H9 (cell line): Measurements from ENCODE around the gene AP1S3. TPM values are rescaled to one million over a fixed set of nuclear protein-coding genes. Genes with fewer than 3 reads are reported as not detected.

ENCODE experiments used
- DNase-seq: peaks from one replicate; pipeline ENCODE4 v3.0.0-alpha.2; 2017
- H2AFZ ChIP-seq: one replicate; pipeline ENCODE4 v1.6.1; 2013; ENCODE audit warnings: mild to moderate bottlenecking, low read length, control low read depth, moderate library complexity
- H2AK5ac ChIP-seq: 2 replicates; pipeline ENCODE4 v1.6.1; 2013; ENCODE audit warnings: low read length, control low read depth, mixed read lengths; ENCODE audit not compliant: insufficient read length
- H2BK120ac ChIP-seq: one replicate; pipeline ENCODE4 v1.6.1; 2013; ENCODE audit warnings: low read depth, mild to moderate bottlenecking, low read length, control low read depth, inconsistent platforms; ENCODE audit not compliant: poor library complexity, severe bottlenecking
- H2BK12ac ChIP-seq: 2 replicates; pipeline ENCODE4 v1.6.1; 2013; ENCODE audit warnings: low read length, control low read depth, mixed read lengths, low read depth; ENCODE audit not compliant: insufficient read length
- H2BK15ac ChIP-seq: 2 replicates; pipeline ENCODE4 v1.6.1; 2013; ENCODE audit warnings: low read depth, low read length, control low read depth
- H2BK20ac ChIP-seq: one replicate; pipeline ENCODE4 v1.6.1; 2013; ENCODE audit warnings: low read depth, mild to moderate bottlenecking, low read length, control low read depth, inconsistent platforms; ENCODE audit not compliant: poor library complexity, severe bottlenecking
- H2BK5ac ChIP-seq: 2 replicates; pipeline ENCODE4 v1.6.1; 2013; ENCODE audit warnings: low read length, control low read depth, mixed read lengths; ENCODE audit not compliant: insufficient read length
- H3K14ac ChIP-seq: 2 replicates; pipeline ENCODE4 v1.6.1; 2013; ENCODE audit warnings: low read length, control low read depth; ENCODE audit not compliant: insufficient read depth
- H3K18ac ChIP-seq: 2 replicates; pipeline ENCODE4 v1.6.1; 2013; ENCODE audit warnings: low read depth, mild to moderate bottlenecking, mixed read lengths, low read length, control low read depth; ENCODE audit not compliant: insufficient read length
- H3K23ac ChIP-seq: 2 replicates; pipeline ENCODE4 v1.6.1; 2013; ENCODE audit warnings: low read length, control low read depth, mixed read lengths, low read depth; ENCODE audit not compliant: insufficient read length
- H3K23me2 ChIP-seq: 2 replicates; pipeline ENCODE4 v1.6.1; 2013; ENCODE audit warnings: low read depth, mild to moderate bottlenecking, mixed read lengths, low read length, control low read depth; ENCODE audit not compliant: insufficient read length, poor library complexity, severe bottlenecking
- H3K27ac ChIP-seq: 2 replicates; pipeline ENCODE4 v1.5.1; 2013; ENCODE audit warnings: low read length, control low read depth, mixed read lengths, low read depth; ENCODE audit not compliant: insufficient read length
- H3K27me3 ChIP-seq: 2 replicates; pipeline ENCODE4 v1.6.1; 2013; ENCODE audit warnings: low read length, control low read depth, inconsistent platforms; ENCODE audit not compliant: insufficient read depth
- H3K4ac ChIP-seq: 2 replicates; pipeline ENCODE4 v1.6.1; 2013; ENCODE audit warnings: low read depth, mild to moderate bottlenecking, control low read depth, inconsistent platforms, low read length, moderate library complexity
- H3K4me1 ChIP-seq: 2 replicates; pipeline ENCODE4 v1.6.1; 2013; ENCODE audit warnings: low read length, control low read depth, inconsistent platforms; ENCODE audit not compliant: insufficient read depth
- H3K4me2 ChIP-seq: 2 replicates; pipeline ENCODE4 v1.6.1; 2013; ENCODE audit warnings: low read length, control low read depth, mixed read lengths; ENCODE audit not compliant: insufficient read length, insufficient read depth
- H3K56ac ChIP-seq: 2 replicates; pipeline ENCODE4 v1.6.1; 2013; ENCODE audit warnings: low read depth, mild to moderate bottlenecking, mixed read lengths, low read length, control low read depth; ENCODE audit not compliant: insufficient read length
- H3K79me1 ChIP-seq: 2 replicates; pipeline ENCODE4 v1.6.1; 2013; ENCODE audit warnings: low read depth, mild to moderate bottlenecking, moderate library complexity, low read length, control low read depth, inconsistent platforms; ENCODE audit not compliant: insufficient read depth, poor library complexity, severe bottlenecking
- H3K79me2 ChIP-seq: 2 replicates; pipeline ENCODE4 v1.6.1; 2013; ENCODE audit warnings: low read length, control low read depth, inconsistent platforms; ENCODE audit not compliant: insufficient read depth
- H3K9ac ChIP-seq: 2 replicates; pipeline ENCODE4 v1.6.1; 2013; ENCODE audit warnings: low read length, control low read depth, mixed read lengths; ENCODE audit not compliant: insufficient read length; ENCODE audit errors: extremely low read depth
- H3K9me3 ChIP-seq: one replicate; pipeline ENCODE4 v1.6.1; 2013; ENCODE audit warnings: low read depth, low read length, inconsistent platforms; ENCODE audit not compliant: control insufficient read depth
- H3T11ph ChIP-seq: one replicate; pipeline ENCODE4 v1.6.1; 2013; ENCODE audit warnings: mild to moderate bottlenecking, low read length, control low read depth, inconsistent platforms
- H4K20me1 ChIP-seq: one replicate; pipeline ENCODE4 v1.6.1; 2013; ENCODE audit not compliant: control insufficient read depth, insufficient read length, insufficient read depth
- H4K5ac ChIP-seq: 2 replicates; pipeline ENCODE4 v1.6.1; 2013; ENCODE audit warnings: low read depth, mild to moderate bottlenecking, mixed read lengths, low read length, control low read depth; ENCODE audit not compliant: insufficient read length
- H4K8ac ChIP-seq: replicated peaks from 2 replicates; pipeline ENCODE4 v1.6.1; 2013; ENCODE audit warnings: low read length, control low read depth, mixed read lengths, low read depth; ENCODE audit not compliant: insufficient read length
- H4K91ac ChIP-seq: 2 replicates; pipeline ENCODE4 v1.6.1; 2013; ENCODE audit warnings: low read depth, mild to moderate bottlenecking, moderate library complexity, mixed read lengths, low read length, control low read depth; ENCODE audit not compliant: insufficient read length
- H3K27ac Mint-ChIP-seq, 3 experiments: 2 replicates in 2 of 3; 3 replicates in 1 of 3; pipeline ENCODE4 v1.8.0; 2020 to 2021; ENCODE audit warnings: mixed read lengths in 3 of 3, mild to moderate bottlenecking in 1 of 3, moderate library complexity in 1 of 3
- H3K27me3 Mint-ChIP-seq: 2 replicates; pipeline ENCODE4 v1.8.0; 2021; ENCODE audit warnings: low read depth, mild to moderate bottlenecking, moderate library complexity, mixed read lengths
- H3K36me3 Mint-ChIP-seq, 3 experiments: 2 replicates in 2 of 3; 3 replicates in 1 of 3; pipeline ENCODE4 v1.8.0; 2020 to 2021; ENCODE audit warnings: low read depth in 3 of 3, mixed read lengths in 3 of 3; ENCODE audit not compliant: insufficient read depth in 1 of 3
- H3K4me1 Mint-ChIP-seq, 2 experiments: 2 replicates each; pipeline ENCODE4 v1.8.0; 2020; ENCODE audit warnings: mixed read lengths in 2 of 2
- H3K4me3 Mint-ChIP-seq, 2 experiments: 2 replicates in 1 of 2; 3 replicates in 1 of 2; pipeline ENCODE4 v1.8.0; 2020 to 2021; ENCODE audit warnings: mild to moderate bottlenecking in 2 of 2, mixed read lengths in 2 of 2, moderate library complexity in 1 of 2
- H3K9me3 Mint-ChIP-seq, 2 experiments: 2 replicates in 1 of 2; 3 replicates in 1 of 2; pipeline ENCODE4 v1.8.0; 2020; ENCODE audit warnings: mild to moderate bottlenecking in 2 of 2, mixed read lengths in 2 of 2, moderate library complexity in 1 of 2
- WGBS: extraction: QIAGEN DNeasy Blood & Tissue Kit; methylation state at CpG from one replicate; pipeline ENCODE4 v1.1.7; 2013; ENCODE audit warnings: missing lambda C conversion rate, low lambda C conversion rate, mixed read lengths; ENCODE audit not compliant: insufficient read length; ENCODE audit errors: extremely low coverage; 5-methylcytosine and 5-hydroxymethylcytosine counted together
- total RNA-seq: library from RNA; stranded (reverse); gene quantifications from 2 replicates; pipeline ENCODE4 v1.2.1, GENCODE V29; 2021
- TF ChIP-seq, protein P1 (sequence below): fragments of 200-600 bp; sonication (generic); conservative IDR thresholded peaks from 3 replicates; pipeline ENCODE4 v1.8.0; 2021; ENCODE audit warnings: antibody characterized with exemption, mild to moderate bottlenecking

Gene AP1S3
- total RNA-seq, 1 experiment from 2014 or later: 8.7 TPM

DNA sequence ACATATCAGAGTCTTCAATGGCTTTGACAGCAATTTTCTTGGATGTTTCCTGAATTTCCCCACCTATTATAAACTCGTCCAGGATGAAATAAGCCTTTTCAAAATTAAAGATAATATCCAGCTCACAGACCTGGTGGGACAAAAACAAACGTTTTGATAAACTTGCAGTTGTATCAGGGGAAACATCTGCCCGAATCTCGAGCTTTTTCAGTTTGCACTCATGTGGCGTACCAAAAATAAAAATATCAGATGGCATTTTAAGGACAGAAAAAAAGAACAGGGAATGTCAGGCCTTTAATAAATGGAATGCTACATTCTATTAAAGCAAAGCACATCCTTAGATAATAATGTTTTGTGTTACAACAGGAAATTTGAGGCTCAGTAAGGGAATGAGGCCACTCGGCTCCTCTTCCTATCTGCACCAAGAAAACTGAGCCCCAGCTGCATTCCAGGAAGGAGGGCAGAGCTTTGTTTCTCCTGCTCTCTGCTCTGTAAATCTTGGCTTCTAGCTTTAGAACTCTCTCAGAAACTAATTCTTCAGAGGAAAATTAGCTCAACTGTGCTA is 72.1 kb downstream of the AP1S3 start:
- Histone ChIP-seq H3T11ph (no peak overlapping the region), H3K23ac (no peak overlapping the region), H3K27ac (no peak overlapping the region), H3K4me1 (no peaks in the 10 kb centered on the region), H3K79me1 (no peaks in the 10 kb centered on the region), H2AK5ac (no peak overlapping the region), H3K56ac (no peak overlapping the region), H2BK12ac (no peak overlapping the region), H4K20me1 (no peaks in the 10 kb centered on the region), H3K4me2 (no peak overlapping the region), H3K18ac (no peak overlapping the region), H3K9ac (no peak overlapping the region), H3K27me3 (no peaks in the 10 kb centered on the region), H3K4ac (no peak overlapping the region), H2BK5ac (no peak overlapping the region), H4K91ac (no peak overlapping the region), H2AFZ (no peak overlapping the region), H3K79me2 (no peaks in the 10 kb centered on the region), H4K8ac (no peak overlapping the region), H2BK120ac (no peak overlapping the region), H2BK20ac (no peak overlapping the region), H3K23me2 (no peaks in the 10 kb centered on the region), H4K5ac (no peak overlapping the region), H3K9me3 (no peaks in the 10 kb centered on the region), H3K14ac (no peak overlapping the region), H2BK15ac (no peak overlapping the region)
- no peak overlapping the region for H3K4me3 Mint-ChIP-seq
- H3K27ac Mint-ChIP-seq: no peak overlapping the region
- no peaks in the 10 kb centered on the region for H3K27me3 Mint-ChIP-seq
- TF ChIP-seq, protein P1, sequence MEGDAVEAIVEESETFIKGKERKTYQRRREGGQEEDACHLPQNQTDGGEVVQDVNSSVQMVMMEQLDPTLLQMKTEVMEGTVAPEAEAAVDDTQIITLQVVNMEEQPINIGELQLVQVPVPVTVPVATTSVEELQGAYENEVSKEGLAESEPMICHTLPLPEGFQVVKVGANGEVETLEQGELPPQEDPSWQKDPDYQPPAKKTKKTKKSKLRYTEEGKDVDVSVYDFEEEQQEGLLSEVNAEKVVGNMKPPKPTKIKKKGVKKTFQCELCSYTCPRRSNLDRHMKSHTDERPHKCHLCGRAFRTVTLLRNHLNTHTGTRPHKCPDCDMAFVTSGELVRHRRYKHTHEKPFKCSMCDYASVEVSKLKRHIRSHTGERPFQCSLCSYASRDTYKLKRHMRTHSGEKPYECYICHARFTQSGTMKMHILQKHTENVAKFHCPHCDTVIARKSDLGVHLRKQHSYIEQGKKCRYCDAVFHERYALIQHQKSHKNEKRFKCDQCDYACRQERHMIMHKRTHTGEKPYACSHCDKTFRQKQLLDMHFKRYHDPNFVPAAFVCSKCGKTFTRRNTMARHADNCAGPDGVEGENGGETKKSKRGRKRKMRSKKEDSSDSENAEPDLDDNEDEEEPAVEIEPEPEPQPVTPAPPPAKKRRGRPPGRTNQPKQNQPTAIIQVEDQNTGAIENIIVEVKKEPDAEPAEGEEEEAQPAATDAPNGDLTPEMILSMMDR: no peak
- no CpG with 5 or more reads among the region's 6 CpGs for WGBS
- H3K4me1 Mint-ChIP-seq: no peaks in the 10 kb centered on the region
- no peaks in the 10 kb centered on the region for H3K9me3 Mint-ChIP-seq
- peaks cover 0 to 4% (median 0%) of the 10 kb centered on the region in 3 experiments; a peak in 1 of 7 replicates for H3K36me3 Mint-ChIP-seq
- DNase-seq: no peak
